Activated naive CD8-positive, alpha-beta T cell treated with anti-CD3 and anti-CD28 coated beads, Interleukin-2, amount 50 U/mL, for 24 hours (primary cell): Measurements from ENCODE around the gene TIMM44.

Experiments used
- ATAC-seq: fragments of 150-1000 bp; cut with Tn5 transposase; one replicate; pipeline ENCODE4 v1.10.0; 2021
- DNase-seq: peaks from one replicate; pipeline ENCODE4 v3.0.0; 2021
- H3K27ac Mint-ChIP-seq: one replicate; pipeline ENCODE4 v1.8.0; 2021; ENCODE audit warnings: mild to moderate bottlenecking, mixed read lengths
- H3K27me3 Mint-ChIP-seq: one replicate; pipeline ENCODE4 v1.8.0; 2021; ENCODE audit warnings: mixed read lengths
- H3K36me3 Mint-ChIP-seq: one replicate; pipeline ENCODE4 v1.8.0; 2021; ENCODE audit warnings: low read depth, mixed read lengths
- H3K4me1 Mint-ChIP-seq: one replicate; pipeline ENCODE4 v1.8.0; 2021; ENCODE audit warnings: mixed read lengths
- H3K4me3 Mint-ChIP-seq: one replicate; pipeline ENCODE4 v1.8.0; 2021; ENCODE audit warnings: mild to moderate bottlenecking, moderate library complexity, mixed read lengths
- H3K9me3 Mint-ChIP-seq: one replicate; pipeline ENCODE4 v1.8.0; 2021; ENCODE audit warnings: mixed read lengths

Gene TIMM44

DNA sequence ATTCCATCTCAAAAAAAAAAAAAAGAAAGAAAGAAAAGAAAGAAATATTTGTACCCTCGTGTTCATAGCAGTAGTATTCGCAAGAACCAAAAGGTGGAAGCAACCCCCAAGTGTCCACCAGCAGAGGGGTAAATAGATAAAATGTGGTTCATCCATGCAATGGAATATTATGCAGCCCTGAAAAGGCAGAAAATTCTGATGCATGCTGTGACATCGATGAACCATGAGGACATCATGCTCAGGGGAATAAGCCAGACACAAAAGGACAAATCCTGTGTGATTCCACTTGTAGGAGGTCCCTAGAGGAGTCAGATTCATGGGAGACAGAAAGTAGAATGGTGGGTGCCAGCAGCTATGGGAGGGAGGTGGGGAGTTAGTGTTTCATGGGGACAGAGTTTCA is 61.6 kb downstream of the TIMM44 start:
- no peaks in the 10 kb centered on the region for H3K4me1 Mint-ChIP-seq
- H3K27me3 Mint-ChIP-seq: no peaks in the 10 kb centered on the region
- ATAC-seq (no peak), DNase-seq (no peak)
- no peak overlapping the region for H3K4me3 Mint-ChIP-seq
- H3K9me3 Mint-ChIP-seq: no peaks in the 10 kb centered on the region
- H3K27ac Mint-ChIP-seq: no peak overlapping the region
- H3K36me3 Mint-ChIP-seq: no peaks in the 10 kb centered on the region

DNA sequence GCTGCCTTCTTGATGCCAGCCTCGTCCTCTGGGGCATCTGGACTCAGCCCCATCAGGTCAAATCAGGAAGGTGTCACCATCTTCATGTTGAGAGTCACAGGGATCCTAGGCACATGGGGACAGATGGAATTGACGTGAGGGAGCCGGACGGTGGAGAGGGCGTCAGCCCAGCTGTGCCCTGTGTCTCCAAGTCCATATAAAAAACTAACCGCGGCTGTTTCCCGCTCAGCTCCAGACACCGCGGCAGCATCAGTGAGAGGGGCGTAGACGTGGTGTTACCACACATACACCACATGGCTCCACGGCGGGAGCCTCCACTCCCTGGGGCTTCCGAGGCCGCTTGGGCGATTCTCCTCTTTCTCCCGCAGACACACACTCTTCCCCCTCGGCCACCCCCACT is 63.6 kb downstream of the TIMM44 start:
- DNase-seq (no peak), ATAC-seq (no peak)
- Mint-ChIP-seq H3K27me3 (peaks cover 10% of the 10 kb centered on the region), H3K27ac (no peak overlapping the region), H3K4me1 (no peaks in the 10 kb centered on the region), H3K4me3 (no peak overlapping the region), H3K36me3 (no peaks in the 10 kb centered on the region), H3K9me3 (no peaks in the 10 kb centered on the region)

DNA sequence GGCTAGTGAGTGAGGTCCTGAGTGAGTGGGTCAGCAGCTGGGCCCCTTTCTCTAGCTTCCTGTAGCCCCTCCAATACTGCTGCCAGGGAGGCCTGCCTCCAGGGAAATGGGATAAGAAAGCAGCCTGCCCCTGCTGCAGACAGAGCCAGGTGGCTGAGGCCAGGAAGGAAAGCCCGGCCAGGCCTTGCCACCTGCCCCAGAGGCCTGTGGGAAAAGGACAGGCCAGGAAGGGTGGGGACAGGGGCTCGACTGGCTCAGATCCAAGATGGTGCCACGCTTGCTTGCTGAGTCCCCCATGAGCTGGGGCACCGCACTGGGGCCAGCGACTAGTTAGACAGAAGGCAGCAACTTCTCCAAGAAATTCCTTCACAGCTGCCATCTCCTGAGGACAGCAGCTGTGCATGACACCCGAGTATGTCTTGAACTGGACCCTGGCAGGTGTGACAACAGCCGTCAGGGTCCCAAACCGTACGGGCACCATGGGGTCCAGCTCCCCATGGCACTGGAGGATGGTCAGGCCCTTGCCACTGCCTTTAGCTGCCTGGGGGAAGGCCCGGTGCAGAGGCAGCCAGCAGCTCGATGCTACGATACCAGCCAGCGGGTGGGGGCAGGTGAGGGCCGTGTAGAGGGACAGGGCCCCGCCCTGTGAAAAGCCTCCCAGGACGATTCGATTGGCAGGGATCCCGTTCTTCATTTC is 64.2 kb downstream of the TIMM44 start:
- peaks cover 13% of the 10 kb centered on the region for H3K27me3 Mint-ChIP-seq
- ATAC-seq: peak; percentile 16
- no peak overlapping the region for H3K4me3 Mint-ChIP-seq

DNA sequence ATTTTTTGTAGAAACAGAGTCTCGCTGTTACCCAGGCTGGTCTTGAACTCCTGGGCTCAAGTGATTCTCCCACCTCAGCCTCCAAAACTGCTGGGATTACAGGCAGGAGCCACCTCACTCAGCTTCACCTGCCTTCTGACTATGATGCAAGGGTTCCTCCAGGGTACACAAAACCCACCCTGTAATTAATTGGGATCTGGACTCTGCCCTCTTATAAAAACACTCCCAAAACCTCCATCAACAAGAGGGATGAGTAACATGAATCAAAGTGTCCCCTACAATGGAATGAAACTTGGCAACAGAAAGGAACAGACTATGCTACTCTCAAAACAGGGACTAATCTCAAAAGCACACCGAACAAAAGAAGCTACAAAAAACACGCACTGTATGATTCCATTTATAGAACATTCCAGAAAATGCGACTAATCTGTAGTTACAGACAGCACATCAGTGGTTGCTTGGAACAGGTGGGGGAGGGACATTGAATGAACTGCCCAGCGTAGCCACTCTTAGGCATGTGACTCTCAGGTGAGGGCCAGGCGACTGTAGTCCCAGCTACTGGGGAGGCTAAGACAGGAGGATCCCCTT is 66.1 kb downstream of the TIMM44 start:
- no peaks in the 10 kb centered on the region for H3K9me3 Mint-ChIP-seq
- no peak for DNase-seq
- peaks cover 5% of the 10 kb centered on the region for H3K4me1 Mint-ChIP-seq
- no peak overlapping the region for H3K4me3 Mint-ChIP-seq
- no peak overlapping the region for H3K27ac Mint-ChIP-seq
- ATAC-seq: no peak
- H3K36me3 Mint-ChIP-seq: no peaks in the 10 kb centered on the region
- H3K27me3 Mint-ChIP-seq: peaks cover 21% of the 10 kb centered on the region

More for the DNA sequence above, 64.2 kb downstream of the TIMM44 start:
- Mint-ChIP-seq H3K27ac (no peak overlapping the region), H3K9me3 (no peaks in the 10 kb centered on the region), H3K36me3 (no peaks in the 10 kb centered on the region), H3K4me1 (peaks cover 4% of the 10 kb centered on the region)
- no peak for DNase-seq
